ENCODE measurements around the gene ZNF649. TPM values are rescaled to one million over a fixed set of nuclear protein-coding genes. Genes with fewer than 3 reads are reported as not detected.

ZNF649 gene
- total RNA-seq, 1 donor from 2014 or later, result 9.2 TPM

GRCh38 chr19:51887522-51888498, 17.0 kb downstream of the ZNF649 start, which contains the start of gene ZNF577:
ZNF577 (minus strand) TSS chr19:51887951; CDS start chr19:51880382, 7,569 bp downstream.
- peak; percentile 95 for DNase-seq

- DNase-seq, result no peak
Measured at GRCh38 chr19:51884713-51885112, 20.1 kb downstream of the ZNF649 start.

- DNase-seq, result no peak
Measured at GRCh38 chr19:51882518-51882917, 22.3 kb downstream of the ZNF649 start.

GRCh38 chr19:51873097-51873496, 31.7 kb downstream of the ZNF649 start:
- no peak for DNase-seq

GRCh38 chr19:51861870-51862622, 42.8 kb downstream of the ZNF649 start:
- DNase-seq, result no peak

Other genes starting within 250 kb of the ZNF649 start
- gene SPACA6, start 211.7 kb downstream of the ZNF649 start, total RNA-seq, result 3.5 and 12.9 TPM in 2 replicates
- gene HAS1, start 181.0 kb downstream of the ZNF649 start, total RNA-seq, result 0.14 and 0.17 TPM in 2 replicates
- gene FPR1, start 153.1 kb downstream of the ZNF649 start, total RNA-seq, result not detected in 2 replicates
- gene FPR2, start 143.8 kb downstream of the ZNF649 start, total RNA-seq, result not detected in 2 replicates
- not detected in 2 replicates for gene FPR3, start 109.9 kb downstream of the ZNF649 start, total RNA-seq
- gene ZNF577, start 17.1 kb downstream of the ZNF649 start, total RNA-seq, result 3.0 and 4.4 TPM in 2 replicates
- 7.7 and 8.5 TPM in 2 replicates for gene ZNF613, start 22.5 kb upstream of the ZNF649 start, total RNA-seq
- 11.2 and 14.8 TPM in 2 replicates for gene ZNF350, start 81.8 kb upstream of the ZNF649 start, total RNA-seq
- 11.9 and 12.9 TPM in 2 replicates for gene ZNF615, start 103.2 kb upstream of the ZNF649 start, total RNA-seq
- gene ZNF614, start 123.4 kb upstream of the ZNF649 start, total RNA-seq, result 9.9 and 10.1 TPM in 2 replicates
- 6.5 and 10.0 TPM in 2 replicates for gene ZNF432, start 143.8 kb upstream of the ZNF649 start, total RNA-seq
- 13.5 and 22.5 TPM in 2 replicates for gene ZNF841, start 190.7 kb upstream of the ZNF649 start, total RNA-seq
- 8.5 and 9.2 TPM in 2 replicates for gene ZNF616, start 234.9 kb upstream of the ZNF649 start, total RNA-seq